Caco-2 (cell line): ENCODE results near the gene TAPBP. TPM values are rescaled to one million over a fixed set of nuclear protein-coding genes. Genes with fewer than 3 reads are reported as not detected.
A peak's percentile ranks its signal among the peaks of the same experiment; 100 is the strongest.

Source experiments
- BruUV-seq: library from RNA; stranded (reverse); fragments of 400-500 nt; replicated peaks from 2 replicates; lab custom pipeline; 2021; lab: Mats Ljungman, UMichigan
- CTCF ChIA-PET: fragments of 300-600 bp; sonication (Branson Sonifier 250); formaldehyde crosslinking; loops from one replicate; lab custom pipeline; 2022; ENCODE audit warnings: antibody characterized with exemption; lab: Charles Lee
- POLR2A ChIA-PET: fragments of 300-600 bp; sonication (Branson Sonifier 250); formaldehyde crosslinking; loops from one replicate; lab custom pipeline; 2022; ENCODE audit warnings: antibody characterized with exemption; lab: Charles Lee
- DNase-seq, 2 experiments: peaks; one replicate each; pipeline versions ENCODE4 v3.0.0 to v3.0.0-alpha.2; 2020 to 2022
- H3K27me3 ChIP-seq: replicated peaks from 2 replicates; pipeline ENCODE4 v1.6.0; 2011; ENCODE audit warnings: low read length; ENCODE audit not compliant: control insufficient read depth, insufficient read depth
- H3K36me3 ChIP-seq: 2 replicates; pipeline ENCODE4 v1.5.1; 2011; ENCODE audit warnings: low read length; ENCODE audit not compliant: control insufficient read depth, insufficient read depth
- H3K4me1 ChIP-seq: fragments of 250-450 bp; sonication (Bioruptor Pico); 2 replicates; pipeline ENCODE4 v1.5.1; 2020; ENCODE audit warnings: mild to moderate bottlenecking
- H3K4me3 ChIP-seq: 2 replicates; pipeline ENCODE4 v1.5.1; 2011; ENCODE audit warnings: low read depth, mild to moderate bottlenecking, control low read depth, low read length
- H3K9me3 ChIP-seq: fragments of 250-450 bp; sonication (Bioruptor Pico); 2 replicates; pipeline ENCODE4 v1.5.1; 2020; ENCODE audit warnings: mild to moderate bottlenecking, moderate library complexity
- H3K27ac Mint-ChIP-seq: one replicate; pipeline ENCODE4 v1.8.0; 2022; ENCODE audit warnings: mixed read lengths; ENCODE audit not compliant: unreplicated experiment
- H3K27me3 Mint-ChIP-seq: one replicate; pipeline ENCODE4 v1.8.0; 2022; ENCODE audit warnings: mixed read lengths; ENCODE audit not compliant: insufficient read depth, unreplicated experiment
- H3K36me3 Mint-ChIP-seq: one replicate; pipeline ENCODE4 v1.8.0; 2022; ENCODE audit warnings: mild to moderate bottlenecking, mixed read lengths; ENCODE audit not compliant: insufficient read depth, unreplicated experiment
- H3K4me1 Mint-ChIP-seq: one replicate; pipeline ENCODE4 v1.8.0; 2022; ENCODE audit warnings: low read depth, mixed read lengths; ENCODE audit not compliant: unreplicated experiment
- H3K4me3 Mint-ChIP-seq: one replicate; pipeline ENCODE4 v1.8.0; 2022; ENCODE audit warnings: mild to moderate bottlenecking, moderate library complexity, mixed read lengths; ENCODE audit not compliant: unreplicated experiment
- H3K9me3 Mint-ChIP-seq: one replicate; pipeline ENCODE4 v1.8.0; 2022; ENCODE audit warnings: mixed read lengths; ENCODE audit not compliant: unreplicated experiment
- intact Hi-C: fragments of 100-400 bp; cut with micrococcal nuclease; formaldehyde crosslinking; loops from one replicate; pipeline ENCODE4 v1.10.0; 2022; ENCODE audit not compliant: unreplicated experiment
- total RNA-seq: library from RNA; stranded (reverse); gene quantifications from 2 replicates; pipeline ENCODE4 v1.2.3, GENCODE V29; 2022
- TF ChIP-seq, protein P1 (sequence below), 2 experiments: fragments of 200-600 bp in 1 of 2; IDR thresholded peaks; 1 replicate in 1 of 2; 2 replicates in 1 of 2; pipeline versions ENCODE4 v1.5.1 to v1.8.0; 2011 to 2022; ENCODE audit warnings: antibody characterized with exemption in 1 of 2, control low read depth in 1 of 2, inconsistent platforms in 1 of 2, low read depth in 1 of 2, low read length in 1 of 2, mild to moderate bottlenecking in 1 of 2, moderate library complexity in 1 of 2; ENCODE audit not compliant: insufficient read depth in 1 of 2, severe bottlenecking in 1 of 2, unreplicated experiment in 1 of 2

Gene TAPBP
- total RNA-seq, 1 experiment from 2014 or later = 36.7 TPM

DNA sequence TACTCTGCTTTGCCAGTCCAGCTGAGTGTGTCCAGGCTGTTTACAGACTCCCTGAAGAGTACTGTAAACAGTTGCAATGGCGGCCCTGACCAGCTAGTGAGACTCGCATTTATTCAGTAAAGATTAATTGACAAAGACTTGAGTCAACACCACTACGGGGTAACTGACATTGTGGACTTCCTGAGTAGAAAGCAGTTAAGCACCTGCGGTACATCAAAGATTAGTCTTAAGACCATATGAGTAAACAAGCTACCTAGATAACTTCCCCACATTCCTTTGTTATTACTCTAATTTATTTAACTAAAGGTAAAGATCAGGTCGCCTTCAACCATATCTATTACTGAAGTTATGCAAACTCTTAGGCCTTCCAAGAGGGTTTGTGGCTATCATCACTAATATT lies 54.8 kb downstream of the TAPBP start:
- Histone ChIP-seq H3K4me1 (peaks cover 9% of the 10 kb centered on the region; the same call in 1 of the 2 replicates), H3K27me3 (no peaks in the 10 kb centered on the region), H3K4me3 (no peak overlapping the region), H3K36me3 (no peaks in the 10 kb centered on the region; the same call in none of the 2 replicates), H3K9me3 (no peaks in the 10 kb centered on the region)
- no TSS peak for BruUV-seq
- TF ChIP-seq, protein P1, sequence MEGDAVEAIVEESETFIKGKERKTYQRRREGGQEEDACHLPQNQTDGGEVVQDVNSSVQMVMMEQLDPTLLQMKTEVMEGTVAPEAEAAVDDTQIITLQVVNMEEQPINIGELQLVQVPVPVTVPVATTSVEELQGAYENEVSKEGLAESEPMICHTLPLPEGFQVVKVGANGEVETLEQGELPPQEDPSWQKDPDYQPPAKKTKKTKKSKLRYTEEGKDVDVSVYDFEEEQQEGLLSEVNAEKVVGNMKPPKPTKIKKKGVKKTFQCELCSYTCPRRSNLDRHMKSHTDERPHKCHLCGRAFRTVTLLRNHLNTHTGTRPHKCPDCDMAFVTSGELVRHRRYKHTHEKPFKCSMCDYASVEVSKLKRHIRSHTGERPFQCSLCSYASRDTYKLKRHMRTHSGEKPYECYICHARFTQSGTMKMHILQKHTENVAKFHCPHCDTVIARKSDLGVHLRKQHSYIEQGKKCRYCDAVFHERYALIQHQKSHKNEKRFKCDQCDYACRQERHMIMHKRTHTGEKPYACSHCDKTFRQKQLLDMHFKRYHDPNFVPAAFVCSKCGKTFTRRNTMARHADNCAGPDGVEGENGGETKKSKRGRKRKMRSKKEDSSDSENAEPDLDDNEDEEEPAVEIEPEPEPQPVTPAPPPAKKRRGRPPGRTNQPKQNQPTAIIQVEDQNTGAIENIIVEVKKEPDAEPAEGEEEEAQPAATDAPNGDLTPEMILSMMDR (IDR thresholded peaks at IDR 0.05; ENCODE audit: insufficient read depth in 1 of 2, low read depth in 1 of 2, low read length in 1 of 2, severe bottlenecking in 1 of 2, unreplicated experiment in 1 of 2) = no peak
- Mint-ChIP-seq H3K27ac (no peak overlapping the region), H3K9me3 (no peaks in the 10 kb centered on the region), H3K36me3 (peaks cover 36% of the 10 kb centered on the region), H3K27me3 (no peaks in the 10 kb centered on the region), H3K4me3 (no peak overlapping the region), H3K4me1 (no peaks in the 10 kb centered on the region)
- DNase-seq = peak in 1 of 2 experiments; percentile 40
- POLR2A ChIA-PET = interaction anchor here (2.8 kb wide), 1 partner anchor 13 kb away, joined by 11 read pairs; the partner anchor contains the start of genes RPS18 and VPS52
- intact Hi-C loops = no loop called here
- CTCF ChIA-PET = no interaction called here

DNA sequence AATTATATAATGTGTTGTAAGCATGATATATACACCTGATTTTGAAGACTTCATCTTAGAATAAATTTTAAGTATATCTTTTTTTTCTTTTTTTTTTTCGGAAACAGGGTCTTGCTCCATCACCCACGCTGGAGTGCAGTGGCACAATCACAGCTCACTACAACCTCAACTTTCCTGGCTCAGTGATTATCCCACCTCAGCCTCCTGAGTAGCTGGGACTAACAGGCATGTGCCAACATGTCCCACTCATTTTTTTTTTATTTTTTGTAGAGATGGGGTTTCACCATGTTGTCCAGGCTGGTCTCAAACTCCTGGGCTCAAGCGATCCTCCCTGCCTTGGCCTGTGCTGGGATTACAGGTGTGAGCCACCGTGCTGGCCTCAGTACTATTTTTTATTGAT lies 59.3 kb downstream of the TAPBP start:
- Mint-ChIP-seq H3K9me3 (no peaks in the 10 kb centered on the region), H3K4me1 (peaks cover 10% of the 10 kb centered on the region), H3K27me3 (no peaks in the 10 kb centered on the region), H3K27ac (no peak overlapping the region), H3K4me3 (no peak overlapping the region), H3K36me3 (peaks cover 27% of the 10 kb centered on the region)
- TF ChIP-seq, protein P1 (IDR thresholded peaks at IDR 0.05; ENCODE audit: insufficient read depth in 1 of 2, low read depth in 1 of 2, low read length in 1 of 2, severe bottlenecking in 1 of 2, unreplicated experiment in 1 of 2) = no peak
- Histone ChIP-seq H3K4me3 (no peak overlapping the region), H3K9me3 (no peaks in the 10 kb centered on the region), H3K4me1 (peaks cover 15% of the 10 kb centered on the region), H3K36me3 (no peaks in the 10 kb centered on the region; the same call in 1 of the 2 replicates), H3K27me3 (no peaks in the 10 kb centered on the region)
- CTCF ChIA-PET = interaction anchor here (0.5 kb wide), 1 partner anchor 83 kb away, joined by 3 read pairs; no protein-coding TSS in a partner anchor
- intact Hi-C loops = no loop called here
- POLR2A ChIA-PET = no interaction called here
- BruUV-seq = no TSS peak
- DNase-seq = no peak

DNA sequence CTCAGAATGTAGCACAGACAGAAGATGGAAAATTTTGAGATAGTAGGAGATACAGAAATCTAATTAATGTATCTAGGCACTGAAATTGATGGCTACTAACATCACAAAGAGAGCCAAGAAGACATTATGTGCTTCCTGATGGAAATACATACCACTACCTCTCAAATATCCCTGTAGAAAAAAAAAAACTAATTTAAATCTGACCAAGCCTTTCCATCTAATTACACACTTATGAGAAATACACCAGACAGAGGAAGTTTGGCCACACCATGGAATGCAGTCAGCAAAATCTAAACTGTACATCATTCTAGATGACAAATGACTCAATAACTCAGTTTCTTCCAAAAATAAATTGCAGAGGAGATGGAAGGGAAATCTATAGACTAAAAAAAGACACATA lies 61.1 kb downstream of the TAPBP start:
- Histone ChIP-seq H3K27me3 (no peaks in the 10 kb centered on the region), H3K36me3 (no peaks in the 10 kb centered on the region), H3K9me3 (no peaks in the 10 kb centered on the region), H3K4me1 (peaks cover 5% of the 10 kb centered on the region; the same call in 1 of the 2 replicates), H3K4me3 (no peak overlapping the region)
- ChIA-PET POLR2A (no interaction called here), CTCF (no interaction called here)
- Mint-ChIP-seq H3K27ac (no peak overlapping the region), H3K4me1 (peaks cover 10% of the 10 kb centered on the region), H3K9me3 (no peaks in the 10 kb centered on the region), H3K4me3 (no peak overlapping the region), H3K36me3 (peaks cover 37% of the 10 kb centered on the region), H3K27me3 (no peaks in the 10 kb centered on the region)
- TF ChIP-seq, protein P1 (IDR thresholded peaks at IDR 0.05; ENCODE audit: insufficient read depth in 1 of 2, low read depth in 1 of 2, low read length in 1 of 2, severe bottlenecking in 1 of 2, unreplicated experiment in 1 of 2) = no peak
- no peak for DNase-seq
- intact Hi-C loops = no loop called here
- BruUV-seq = no TSS peak
